Measurements from ENCODE around the gene WWC1.

The WWC1 gene

GRCh38 chr5:168413596-168413995 is 122.2 kb downstream of the WWC1 start:
- no peak for TF ChIP-seq CTCF (conservative IDR thresholded peaks at IDR 0.05)
- no peak overlapping the region for H3K27ac ChIP-seq

- H3K27ac ChIP-seq: no peak overlapping the region
- TF ChIP-seq CTCF (conservative IDR thresholded peaks at IDR 0.05): no peak
Measured at GRCh38 chr5:168415401-168415800, 124.0 kb downstream of the WWC1 start.

- TF ChIP-seq CTCF (conservative IDR thresholded peaks at IDR 0.05): no peak
Measured at GRCh38 chr5:168415971-168416370, 124.5 kb downstream of the WWC1 start.

DNA sequence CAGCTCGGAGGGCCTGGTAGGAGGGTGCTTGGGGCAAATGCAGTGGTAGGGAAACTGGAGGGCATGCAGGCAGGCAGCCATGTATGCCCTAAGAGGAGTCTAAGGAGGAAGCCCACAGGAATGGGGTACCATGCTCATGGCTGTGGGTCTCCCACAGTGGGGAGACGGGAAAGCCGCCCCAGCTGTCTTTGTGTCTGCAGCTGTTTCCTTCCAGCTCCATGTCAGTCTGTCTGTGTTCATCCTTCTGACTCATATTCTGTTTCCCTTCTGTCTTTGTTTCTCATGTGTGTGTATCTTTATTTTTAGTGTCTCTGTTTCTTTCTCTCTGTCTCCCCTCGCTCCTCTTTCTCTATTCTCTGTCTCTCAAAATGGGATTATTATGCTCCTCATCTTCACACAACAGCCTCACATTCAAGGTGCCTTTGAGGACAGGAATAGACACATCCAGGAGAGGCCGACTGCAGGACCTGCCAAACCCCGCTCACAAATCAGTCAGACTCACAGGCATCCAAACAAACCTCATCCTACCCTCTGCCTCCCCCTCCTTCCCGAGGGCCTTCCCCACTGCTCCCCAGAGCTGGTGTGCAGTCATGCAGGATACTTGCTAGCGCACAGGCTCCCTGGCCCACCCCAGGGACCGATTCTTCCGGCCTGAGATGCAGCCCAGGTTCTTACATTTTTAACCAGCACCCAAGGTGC is 126.4 kb downstream of the WWC1 start:
- no peak overlapping the region for H3K27ac ChIP-seq
- TF ChIP-seq CTCF (conservative IDR thresholded peaks at IDR 0.05): no peak

More at GRCh38 chr5:168415971-168416370, 124.5 kb downstream of the WWC1 start:
- no peak overlapping the region for H3K27ac ChIP-seq

- no peak overlapping the region for H3K27ac ChIP-seq
- no peak for TF ChIP-seq CTCF (conservative IDR thresholded peaks at IDR 0.05)
Measured at GRCh38 chr5:168420461-168420860, 129.0 kb downstream of the WWC1 start.

- peak; percentile 57 for TF ChIP-seq CTCF (conservative IDR thresholded peaks at IDR 0.05)
- H3K27ac ChIP-seq: no peak overlapping the region
Measured at GRCh38 chr5:168422431-168422830, 131.0 kb downstream of the WWC1 start.

- TF ChIP-seq CTCF (conservative IDR thresholded peaks at IDR 0.05): no peak
- H3K27ac ChIP-seq: peak overlapping the region; percentile 35
Measured at GRCh38 chr5:168423478-168423877, 132.0 kb downstream of the WWC1 start.
